ENCODE measurements around the gene FKBP1C. TPM values are rescaled to one million over a fixed set of nuclear protein-coding genes. Genes with fewer than 3 reads are reported as not detected.

Gene FKBP1C
- total and polyA plus RNA-seq, 11 donors = 0.28 to 4.7 (median 1.7) TPM; not detected in 4

GRCh38 chr6:63236398-63236817 lies 25.1 kb downstream of the FKBP1C start:
- no peak for TF ChIP-seq CTCF (IDR thresholded peaks at IDR 0.05)
- no peak for TF ChIP-seq POLR2A (IDR thresholded peaks at IDR 0.05)
- Histone ChIP-seq H3K27me3 (no peaks in the 10 kb centered on the region), H3K4me3 (no peak overlapping the region), H3K36me3 (no peaks in the 10 kb centered on the region), H3K4me1 (no peaks in the 10 kb centered on the region), H3K9me3 (no peaks in the 10 kb centered on the region), H3K27ac (no peak overlapping the region)
- intact Hi-C loops (cut with DNase I) = no loop called here
- WGBS, 4 donors = 45 to 52% (median 49%) methylated on average over 3 of the region's 3 CpGs
- DNase-seq = no peak
- no peak for ATAC-seq

GRCh38 chr6:63245420-63245819 lies 34.2 kb downstream of the FKBP1C start:
- Histone ChIP-seq H3K4me1 (no peaks in the 10 kb centered on the region), H3K9me3 (no peaks in the 10 kb centered on the region), H3K27me3 (no peaks in the 10 kb centered on the region), H3K4me3 (no peak overlapping the region), H3K36me3 (no peaks in the 10 kb centered on the region), H3K27ac (no peak overlapping the region)
- 56 to 65% (median 62%) methylated on average over 2 of the region's 2 CpGs for WGBS, 4 donors
- TF ChIP-seq CTCF (IDR thresholded peaks at IDR 0.05) = no peak
- TF ChIP-seq POLR2A (IDR thresholded peaks at IDR 0.05) = no peak
- intact Hi-C loops (cut with DNase I) = no loop called here
- DNase-seq (no peak), ATAC-seq (no peak)

- H3K9me3 ChIP-seq = no peaks in the 10 kb centered on the region
- H3K36me3 ChIP-seq = no peaks in the 10 kb centered on the region
- no peak for TF ChIP-seq CTCF (IDR thresholded peaks at IDR 0.05)
- TF ChIP-seq POLR2A (IDR thresholded peaks at IDR 0.05) = no peak
- H3K27me3 ChIP-seq = no peaks in the 10 kb centered on the region
- H3K4me3 ChIP-seq = no peak overlapping the region
- WGBS, 4 donors = 68 to 81% (median 75%) methylated on average over 1 of the region's 1 CpG
- ATAC-seq = no peak
- DNase-seq = no peak
- intact Hi-C loops (cut with DNase I) = no loop called here
- no peaks in the 10 kb centered on the region for H3K4me1 ChIP-seq
- no peak overlapping the region for H3K27ac ChIP-seq
These were observed 34.6 kb downstream of the FKBP1C start for GRCh38 chr6:63245909-63246308.

GRCh38 chr6:63246581-63246980 lies 35.3 kb downstream of the FKBP1C start:
- intact Hi-C loops (cut with DNase I) = no loop called here
- H3K9me3 ChIP-seq = no peaks in the 10 kb centered on the region
- no peak overlapping the region for H3K27ac ChIP-seq
- no peaks in the 10 kb centered on the region for H3K4me1 ChIP-seq
- TF ChIP-seq POLR2A (IDR thresholded peaks at IDR 0.05) (no peak), CTCF (IDR thresholded peaks at IDR 0.05) (no peak)
- H3K27me3 ChIP-seq = no peaks in the 10 kb centered on the region
- DNase-seq (no peak), ATAC-seq (no peak)
- no peaks in the 10 kb centered on the region for H3K36me3 ChIP-seq
- H3K4me3 ChIP-seq = no peak overlapping the region

Data from heart left ventricle (tissue), 16 donors.